ENCODE data around the gene STIP1. TPM values are rescaled to one million over a fixed set of nuclear protein-coding genes. Genes with fewer than 3 reads are reported as not detected.

STIP1 gene
- total and polyA plus RNA-seq, 9 of the 15 experiments (the other 6 are each of a cell fraction or from before 2014, with no cell fraction given), result 58.1 to 465 (median 346) TPM

GRCh38 chr11:64230171-64230984 lies 44.4 kb downstream of the STIP1 start, which contains the start of gene DNAJC4 (continued):
- TF ChIP-seq PBX2 (CRISPR knock-in tag; IDR thresholded peaks at IDR 0.05; ENCODE audit: low read depth), result no peak
- TF ChIP-seq PBX2 (tag; conservative IDR thresholded peaks at IDR 0.05; ENCODE audit: low read depth), result peak; percentile 67
- TF ChIP-seq MEF2A (IDR thresholded peaks at IDR 0.05; ENCODE audit: control insufficient read depth, low read depth, low read length), result no peak
- 0 out of 2 replicates have a peak, but pooled peaks have one; percentile 64 for TF ChIP-seq FOXK1 (CRISPR knock-in tag; IDR thresholded peaks at IDR 0.05; ENCODE audit: borderline replicate concordance)
- TF ChIP-seq CBX5 (IDR thresholded peaks at IDR 0.05; ENCODE audit: borderline replicate concordance, low read depth), result no peak
- peak; percentile 94 for TF ChIP-seq ZBTB7A (IDR thresholded peaks at IDR 0.05; ENCODE audit: borderline replicate concordance, control insufficient read depth, low read depth, low read length)
- no peak for TF ChIP-seq ZNF3 (CRISPR knock-in tag; IDR thresholded peaks at IDR 0.05)
- TF ChIP-seq ZBTB11 (CRISPR knock-in tag; IDR thresholded peaks at IDR 0.05), result peak in 1 of 3 experiments; percentile 66; a peak in 1 of 6 replicates
- TF ChIP-seq CREB1 (IDR thresholded peaks at IDR 0.05), result peak; percentile 76
- peak; percentile 72 for TF ChIP-seq CREB1 (CRISPR knock-in tag; IDR thresholded peaks at IDR 0.05)
- TF ChIP-seq ZC3H4 (CRISPR knock-in tag; IDR thresholded peaks at IDR 0.05; ENCODE audit: borderline replicate concordance), result 0 out of 2 replicates have a peak, but pooled peaks have one; percentile 76
- 0 out of 2 replicates have a peak, but pooled peaks have one; percentile 1 for TF ChIP-seq ATF1 (CRISPR knock-in tag; IDR thresholded peaks at IDR 0.05)
- TF ChIP-seq ATF1 (tag; IDR thresholded peaks at IDR 0.05), result peak; percentile 90
- no peak for TF ChIP-seq TRIM28 (IDR thresholded peaks at IDR 0.05)
- TF ChIP-seq CCNT2 (IDR thresholded peaks at IDR 0.05; ENCODE audit: borderline replicate concordance, extremely low read depth, insufficient read length, low read depth, low read length), result peak; percentile 59
- no peak for TF ChIP-seq BRD4 (IDR thresholded peaks at IDR 0.05)
- no peak for TF ChIP-seq ILF3 (IDR thresholded peaks at IDR 0.05; ENCODE audit: borderline replicate concordance)
- no peak for TF ChIP-seq DIDO1 (tag; IDR thresholded peaks at IDR 0.05; ENCODE audit: low read depth)
- TF ChIP-seq KAT7 (CRISPR knock-in tag; IDR thresholded peaks at IDR 0.05; ENCODE audit: borderline replicate concordance), result peak; percentile 85
- TF ChIP-seq ZNF398 (CRISPR knock-in tag; IDR thresholded peaks at IDR 0.05), result no peak
